ENCODE measurements around the gene LAPTM4A.
"Not testable (repeated sequence)": the region's sequence is repeated elsewhere in the genome, so short reads cannot be mapped to it uniquely, and the experiment has no call there.

DNA sequence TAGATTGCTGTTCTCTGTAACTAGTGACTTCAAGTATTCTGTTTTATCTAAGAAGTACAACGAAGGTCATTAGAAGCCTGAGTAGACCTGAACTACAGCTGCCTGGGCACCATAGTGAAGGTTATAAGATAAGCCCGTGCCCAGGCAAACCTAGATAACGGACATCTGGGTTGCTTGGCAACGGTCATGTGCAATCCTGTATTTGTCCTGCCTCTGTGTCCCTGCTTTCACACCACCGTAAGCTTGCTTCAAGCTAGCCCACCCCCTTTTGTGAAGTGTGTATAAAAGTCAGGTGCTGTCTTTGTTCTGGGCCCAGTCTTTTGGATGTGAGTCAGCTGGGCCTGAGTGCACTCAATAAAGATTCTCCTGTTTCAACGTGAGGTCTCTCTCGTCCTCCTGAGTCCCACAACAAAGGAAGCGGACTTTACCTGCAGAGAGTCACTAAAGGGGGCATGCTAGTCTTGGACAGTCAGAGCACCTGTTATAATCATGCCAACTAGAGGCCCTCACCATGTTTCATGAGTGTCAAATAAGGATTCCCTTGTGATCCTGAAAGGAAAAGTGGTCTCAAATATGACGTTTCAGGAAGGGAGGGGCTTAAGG, 22.7 kb upstream of the LAPTM4A start:
- TF ChIP-seq, protein P1, sequence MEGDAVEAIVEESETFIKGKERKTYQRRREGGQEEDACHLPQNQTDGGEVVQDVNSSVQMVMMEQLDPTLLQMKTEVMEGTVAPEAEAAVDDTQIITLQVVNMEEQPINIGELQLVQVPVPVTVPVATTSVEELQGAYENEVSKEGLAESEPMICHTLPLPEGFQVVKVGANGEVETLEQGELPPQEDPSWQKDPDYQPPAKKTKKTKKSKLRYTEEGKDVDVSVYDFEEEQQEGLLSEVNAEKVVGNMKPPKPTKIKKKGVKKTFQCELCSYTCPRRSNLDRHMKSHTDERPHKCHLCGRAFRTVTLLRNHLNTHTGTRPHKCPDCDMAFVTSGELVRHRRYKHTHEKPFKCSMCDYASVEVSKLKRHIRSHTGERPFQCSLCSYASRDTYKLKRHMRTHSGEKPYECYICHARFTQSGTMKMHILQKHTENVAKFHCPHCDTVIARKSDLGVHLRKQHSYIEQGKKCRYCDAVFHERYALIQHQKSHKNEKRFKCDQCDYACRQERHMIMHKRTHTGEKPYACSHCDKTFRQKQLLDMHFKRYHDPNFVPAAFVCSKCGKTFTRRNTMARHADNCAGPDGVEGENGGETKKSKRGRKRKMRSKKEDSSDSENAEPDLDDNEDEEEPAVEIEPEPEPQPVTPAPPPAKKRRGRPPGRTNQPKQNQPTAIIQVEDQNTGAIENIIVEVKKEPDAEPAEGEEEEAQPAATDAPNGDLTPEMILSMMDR (IDR thresholded peaks at IDR 0.05) = not testable (repeated sequence)
- not testable (repeated sequence) for TF ChIP-seq POLR2A (IDR thresholded peaks at IDR 0.05)

All from Peyer's patch (tissue), 4 donors.